Endothelial cell of umbilical vein (primary cell): ENCODE measurements around the gene TRAPPC2L.

Experiments used
- EZH2 ChIP-seq: IDR thresholded peaks from 2 replicates; pipeline ENCODE4 v1.6.1; 2012; ENCODE audit warnings: borderline replicate concordance, low read depth, mild to moderate bottlenecking, moderate library complexity, low read length, inconsistent platforms; ENCODE audit not compliant: severe bottlenecking
- FOS ChIP-seq: IDR thresholded peaks from 2 replicates; pipeline ENCODE4 v1.6.1; 2011; ENCODE audit warnings: mild to moderate bottlenecking, low read length, moderate library complexity, borderline replicate concordance; ENCODE audit not compliant: insufficient read depth
- JUN ChIP-seq: IDR thresholded peaks from 2 replicates; pipeline ENCODE4 v1.6.1; 2011; ENCODE audit warnings: borderline replicate concordance, low read depth; ENCODE audit not compliant: insufficient read length, insufficient read depth
- POLR2A ChIP-seq: IDR thresholded peaks from 2 replicates; pipeline ENCODE4 v1.6.1; 2012; ENCODE audit warnings: low read depth, mild to moderate bottlenecking, control low read depth, low read length
- POLR2AphosphoS5 ChIP-seq: IDR thresholded peaks from 2 replicates; pipeline ENCODE4 v1.6.1; 2012; ENCODE audit warnings: low read depth, mild to moderate bottlenecking, control low read depth, low read length, moderate library complexity; ENCODE audit not compliant: insufficient read depth
- TF ChIP-seq, protein P1 (sequence below), 2 donors: IDR thresholded peaks; 1 replicate in 1 of 2; 2 replicates in 1 of 2; pipeline ENCODE4 v1.5.1; 2011; ENCODE audit warnings: low read length in 2 of 2, mild to moderate bottlenecking in 2 of 2, moderate library complexity in 2 of 2, control low read depth in 1 of 2, inconsistent platforms in 1 of 2, low read depth in 1 of 2; ENCODE audit not compliant: insufficient read depth in 1 of 2; ENCODE audit errors: extremely low read depth in 1 of 2
- TF ChIP-seq, protein P2 (sequence below): IDR thresholded peaks from 2 replicates; pipeline ENCODE4 v1.6.1; 2011; ENCODE audit not compliant: insufficient read depth, insufficient read length

DNA sequence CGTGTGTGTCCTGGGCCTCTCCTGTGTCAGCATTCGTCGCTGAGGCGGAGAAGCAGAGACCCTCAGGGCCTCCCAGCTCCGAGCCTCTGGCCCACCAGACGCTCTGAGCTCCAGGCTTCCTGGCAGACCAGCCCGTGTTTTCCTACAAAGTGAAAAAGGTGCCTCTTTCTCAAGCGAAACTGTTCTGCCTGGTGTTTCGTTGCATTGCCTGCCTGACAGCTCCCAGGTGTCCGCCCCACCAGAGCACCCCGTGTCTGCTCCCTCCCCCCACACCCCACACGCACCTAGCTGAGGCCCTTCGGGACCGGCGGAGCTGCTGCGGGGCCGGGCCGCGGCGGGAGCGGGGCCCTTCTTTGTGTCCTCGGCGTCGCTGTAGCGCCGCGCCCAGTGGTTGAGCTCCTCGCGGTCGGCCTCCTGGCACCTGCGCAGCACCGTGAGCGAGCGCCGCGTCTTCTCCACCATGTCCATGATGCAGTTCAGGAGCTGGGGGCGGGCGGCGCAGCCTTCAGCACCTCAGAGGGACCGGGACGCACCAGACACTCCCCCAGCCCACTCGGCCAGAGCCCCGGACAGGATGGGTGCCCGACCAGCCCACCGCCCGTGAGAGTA lies 24.2 kb downstream of the TRAPPC2L start:
- TF ChIP-seq POLR2A (no peak), POLR2AphosphoS5 (no peak), JUN (no peak), EZH2 (no peak), FOS (no peak)
- TF ChIP-seq, protein P1, sequence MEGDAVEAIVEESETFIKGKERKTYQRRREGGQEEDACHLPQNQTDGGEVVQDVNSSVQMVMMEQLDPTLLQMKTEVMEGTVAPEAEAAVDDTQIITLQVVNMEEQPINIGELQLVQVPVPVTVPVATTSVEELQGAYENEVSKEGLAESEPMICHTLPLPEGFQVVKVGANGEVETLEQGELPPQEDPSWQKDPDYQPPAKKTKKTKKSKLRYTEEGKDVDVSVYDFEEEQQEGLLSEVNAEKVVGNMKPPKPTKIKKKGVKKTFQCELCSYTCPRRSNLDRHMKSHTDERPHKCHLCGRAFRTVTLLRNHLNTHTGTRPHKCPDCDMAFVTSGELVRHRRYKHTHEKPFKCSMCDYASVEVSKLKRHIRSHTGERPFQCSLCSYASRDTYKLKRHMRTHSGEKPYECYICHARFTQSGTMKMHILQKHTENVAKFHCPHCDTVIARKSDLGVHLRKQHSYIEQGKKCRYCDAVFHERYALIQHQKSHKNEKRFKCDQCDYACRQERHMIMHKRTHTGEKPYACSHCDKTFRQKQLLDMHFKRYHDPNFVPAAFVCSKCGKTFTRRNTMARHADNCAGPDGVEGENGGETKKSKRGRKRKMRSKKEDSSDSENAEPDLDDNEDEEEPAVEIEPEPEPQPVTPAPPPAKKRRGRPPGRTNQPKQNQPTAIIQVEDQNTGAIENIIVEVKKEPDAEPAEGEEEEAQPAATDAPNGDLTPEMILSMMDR (IDR thresholded peaks at IDR 0.05; ENCODE audit: extremely low read depth in 1 of 2, insufficient read depth in 1 of 2, low read depth in 1 of 2, low read length in 2 of 2): no peak
- TF ChIP-seq, protein P2, sequence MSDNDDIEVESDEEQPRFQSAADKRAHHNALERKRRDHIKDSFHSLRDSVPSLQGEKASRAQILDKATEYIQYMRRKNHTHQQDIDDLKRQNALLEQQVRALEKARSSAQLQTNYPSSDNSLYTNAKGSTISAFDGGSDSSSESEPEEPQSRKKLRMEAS: no peak
